HG02623 (cell line): ENCODE data around the gene RDH5.

Experiments used
- ATAC-seq: cut with Tn5 transposase; IDR thresholded peaks from one replicate; pipeline ENCODE4 v1.9.1; 2021; ENCODE audit warnings: moderate library complexity; ENCODE audit not compliant: unreplicated experiment

Gene RDH5, protein sequence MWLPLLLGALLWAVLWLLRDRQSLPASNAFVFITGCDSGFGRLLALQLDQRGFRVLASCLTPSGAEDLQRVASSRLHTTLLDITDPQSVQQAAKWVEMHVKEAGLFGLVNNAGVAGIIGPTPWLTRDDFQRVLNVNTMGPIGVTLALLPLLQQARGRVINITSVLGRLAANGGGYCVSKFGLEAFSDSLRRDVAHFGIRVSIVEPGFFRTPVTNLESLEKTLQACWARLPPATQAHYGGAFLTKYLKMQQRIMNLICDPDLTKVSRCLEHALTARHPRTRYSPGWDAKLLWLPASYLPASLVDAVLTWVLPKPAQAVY

DNA sequence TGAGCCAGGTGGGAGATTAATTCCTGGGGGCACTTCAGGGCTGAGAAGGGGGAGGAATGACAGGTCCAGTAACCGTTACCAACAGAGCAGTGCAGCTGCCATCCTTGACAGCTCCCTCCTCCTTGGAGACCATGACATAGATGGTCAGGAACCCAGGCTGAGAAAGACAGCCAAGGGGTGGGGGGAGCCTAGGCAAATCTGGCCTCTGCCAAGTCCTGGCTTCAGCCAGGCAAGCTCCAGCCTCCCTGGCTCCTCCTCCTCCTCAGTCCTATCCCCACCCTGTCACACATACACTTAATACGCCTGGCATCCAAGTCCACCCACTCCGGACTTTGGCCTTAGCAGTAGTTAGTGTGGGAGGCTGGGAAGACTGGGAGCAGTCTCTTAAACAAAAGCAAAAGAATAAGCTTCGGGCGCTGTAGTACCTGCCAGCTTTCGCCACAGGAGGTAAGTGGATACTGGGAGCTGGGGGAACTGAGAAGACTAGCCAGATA, at the start of gene RDH5:
Gene RDH5, plus strand, starts transcription at position 323 of the 494 bp plus-strand sequence. CDS start 792 bp downstream, outside the sequence.
- no peak for ATAC-seq

DNA sequence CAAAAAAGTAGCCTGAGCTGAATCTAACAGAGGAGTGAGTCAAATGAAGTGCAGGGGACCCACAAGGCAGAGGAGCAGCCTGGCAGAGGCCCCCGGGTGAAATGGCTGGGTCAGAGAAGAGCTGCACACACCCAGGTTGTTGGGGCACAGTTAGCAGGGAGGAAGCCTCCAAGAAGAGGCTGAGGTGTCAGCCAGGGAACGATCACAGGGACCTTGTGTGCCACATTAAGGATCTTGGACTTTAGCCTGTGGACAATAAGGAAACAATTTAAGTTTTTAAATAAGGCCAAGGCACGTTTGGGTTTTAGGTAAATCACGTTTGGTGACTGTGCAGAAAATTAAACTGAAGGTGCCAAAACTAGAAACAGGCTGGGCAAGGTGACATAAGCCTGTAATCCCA, 48.4 kb upstream of the RDH5 start:
- ATAC-seq: no peak

DNA sequence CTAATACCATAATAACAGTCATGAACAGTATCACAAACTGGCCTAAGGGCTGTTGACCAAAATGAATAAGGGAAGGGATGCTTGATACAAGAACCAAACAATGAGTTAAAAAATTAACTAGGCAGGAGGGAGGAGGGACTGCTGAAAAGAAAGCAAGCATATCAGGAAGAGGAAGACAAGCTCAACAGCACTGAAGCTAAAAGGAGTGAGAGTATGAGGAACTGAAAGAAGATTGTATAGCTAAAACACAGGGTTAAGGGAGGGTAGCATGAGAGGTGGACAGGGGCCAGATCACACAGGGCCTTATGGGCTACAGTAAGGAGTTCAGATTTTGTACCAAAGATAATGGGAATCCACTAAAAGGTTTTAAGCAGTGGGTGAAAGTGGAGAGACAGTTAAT, 46.6 kb upstream of the RDH5 start:
- peak; percentile 96 for ATAC-seq

DNA sequence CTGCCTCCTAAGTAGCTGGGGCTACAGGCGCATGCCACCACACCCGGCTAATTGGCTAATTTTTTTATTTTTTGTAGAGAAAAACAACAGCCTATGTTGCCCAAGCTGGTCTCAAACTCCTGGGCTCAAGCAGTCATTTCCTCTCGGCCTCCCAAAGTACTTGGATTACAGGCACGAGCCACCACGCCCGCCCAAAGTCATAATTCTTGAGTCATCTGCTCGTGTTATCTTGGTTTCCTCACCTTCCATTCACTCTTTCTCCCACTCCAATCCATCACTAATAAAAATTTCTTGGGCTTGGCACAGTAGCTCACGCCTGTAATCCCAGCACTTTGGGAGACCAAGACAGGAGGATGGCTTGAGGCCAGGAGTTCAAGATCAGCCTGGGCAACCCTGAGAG, 44.5 kb upstream of the RDH5 start:
- ATAC-seq: no peak

DNA sequence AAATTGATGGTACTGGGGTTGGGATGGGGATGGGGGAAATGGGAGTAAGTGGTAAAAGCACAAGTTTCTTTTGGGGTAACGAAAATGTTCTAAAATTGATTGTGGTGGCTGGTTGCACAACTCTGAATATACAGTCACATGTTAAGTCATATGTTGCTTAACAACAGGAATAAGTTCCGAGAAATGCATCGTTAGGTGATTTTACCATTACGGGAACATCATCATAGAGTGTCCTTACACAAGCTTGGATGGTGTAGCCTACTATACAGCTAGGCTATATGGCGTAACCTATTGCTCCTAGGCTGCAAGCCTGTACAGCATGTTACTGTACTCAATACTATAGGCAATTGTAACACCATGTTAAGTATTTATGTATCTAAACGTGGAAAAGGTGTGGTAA, 43.5 kb upstream of the RDH5 start:
- no peak for ATAC-seq

DNA sequence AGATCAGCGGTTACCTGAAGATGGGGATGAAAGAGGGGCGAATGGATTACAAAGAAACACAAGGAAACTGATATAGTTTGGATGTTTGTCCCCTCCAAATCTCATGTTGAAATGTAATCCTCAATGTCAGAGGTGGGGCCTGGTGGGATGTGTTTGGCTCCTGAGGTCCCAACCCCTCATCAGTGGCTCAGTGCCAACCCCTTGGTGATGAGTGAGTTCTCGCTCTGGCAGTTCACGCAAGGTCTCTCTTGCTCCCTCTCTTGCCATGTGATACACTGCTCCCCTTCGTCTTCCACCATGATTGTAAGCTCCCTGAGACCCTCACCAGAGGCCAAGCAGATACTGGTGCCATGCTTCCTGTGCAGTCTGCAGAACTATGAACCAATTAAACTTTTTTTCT, 40.5 kb upstream of the RDH5 start:
- no peak for ATAC-seq

DNA sequence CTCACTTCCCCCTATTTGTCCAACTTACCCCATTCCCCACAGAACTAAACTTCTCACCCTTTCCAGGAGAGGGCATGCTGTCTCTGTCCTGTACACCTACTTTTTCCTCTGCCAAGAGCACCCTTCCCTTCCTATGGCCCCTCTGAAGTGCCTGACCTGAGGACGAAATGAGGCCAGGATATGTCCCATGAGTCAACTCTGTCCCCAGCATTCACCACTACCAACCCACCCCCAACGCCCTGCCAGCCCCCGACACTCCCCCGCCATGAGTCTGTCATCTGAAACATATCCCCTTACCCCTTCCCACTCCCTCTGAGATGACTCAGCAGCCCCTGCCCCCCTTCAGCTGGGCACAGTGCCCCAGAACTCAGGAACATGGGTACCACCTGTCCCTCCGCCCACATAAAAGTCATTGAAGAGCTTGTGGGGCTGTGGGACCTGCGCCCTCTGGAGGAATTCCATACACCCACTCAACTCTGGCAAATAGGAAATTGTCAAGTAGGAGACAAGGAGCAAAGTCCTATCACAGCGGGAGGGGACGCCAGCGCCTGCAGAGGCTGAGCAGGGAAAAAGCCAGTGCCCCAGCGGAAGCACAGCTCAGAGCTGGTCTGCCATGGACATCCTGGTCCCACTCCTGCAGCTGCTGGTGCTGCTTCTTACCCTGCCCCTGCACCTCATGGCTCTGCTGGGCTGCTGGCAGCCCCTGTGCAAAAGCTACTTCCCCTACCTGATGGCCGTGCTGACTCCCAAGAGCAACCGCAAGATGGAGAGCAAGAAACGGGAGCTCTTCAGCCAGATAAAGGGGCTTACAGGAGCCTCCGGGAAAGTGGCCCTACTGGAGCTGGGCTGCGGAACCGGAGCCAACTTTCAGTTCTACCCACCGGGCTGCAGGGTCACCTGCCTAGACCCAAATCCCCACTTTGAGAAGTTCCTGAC, 38.8 kb upstream of the RDH5 start:
- ATAC-seq: no peak

DNA sequence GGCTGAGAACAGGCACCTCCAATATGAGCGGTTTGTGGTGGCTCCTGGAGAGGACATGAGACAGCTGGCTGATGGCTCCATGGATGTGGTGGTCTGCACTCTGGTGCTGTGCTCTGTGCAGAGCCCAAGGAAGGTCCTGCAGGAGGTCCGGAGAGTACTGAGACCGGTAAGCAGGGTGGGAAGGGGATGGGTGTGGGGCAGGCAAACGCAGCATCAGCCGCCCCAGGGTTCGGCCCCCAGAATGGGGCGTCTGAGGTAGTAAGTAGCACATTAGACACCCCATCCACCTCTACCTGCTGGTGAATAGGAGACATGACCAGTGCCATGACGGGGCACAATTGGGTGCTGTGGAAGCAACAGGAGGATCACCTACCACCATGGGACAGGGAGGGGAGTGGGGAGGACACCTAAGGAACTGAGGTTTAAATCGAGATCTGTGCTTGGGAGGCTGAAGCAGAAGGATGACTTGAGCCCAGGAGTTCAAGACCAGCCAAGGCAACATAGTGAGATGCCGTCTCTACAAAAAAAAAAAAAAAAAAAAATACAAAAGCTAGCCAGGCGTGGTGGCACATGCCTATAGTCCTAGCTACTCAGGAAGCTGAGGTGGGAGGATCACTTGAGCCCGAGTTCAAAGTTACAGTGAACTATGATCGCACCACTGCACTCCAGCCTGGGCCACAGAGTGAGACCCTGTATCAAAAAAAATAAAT, 38.0 kb upstream of the RDH5 start:
- ATAC-seq: no peak

DNA sequence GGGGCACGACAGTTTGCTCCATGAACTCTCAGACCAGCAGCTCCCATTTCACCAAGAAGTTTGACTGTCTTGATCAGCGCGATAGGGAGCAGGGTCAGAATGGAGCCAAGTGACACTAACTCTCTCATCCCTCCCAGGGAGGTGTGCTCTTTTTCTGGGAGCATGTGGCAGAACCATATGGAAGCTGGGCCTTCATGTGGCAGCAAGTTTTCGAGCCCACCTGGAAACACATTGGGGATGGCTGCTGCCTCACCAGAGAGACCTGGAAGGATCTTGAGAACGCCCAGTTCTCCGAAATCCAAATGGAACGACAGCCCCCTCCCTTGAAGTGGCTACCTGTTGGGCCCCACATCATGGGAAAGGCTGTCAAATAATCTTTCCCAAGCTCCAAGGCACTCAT, 36.5 kb upstream of the RDH5 start:
- no peak for ATAC-seq

DNA sequence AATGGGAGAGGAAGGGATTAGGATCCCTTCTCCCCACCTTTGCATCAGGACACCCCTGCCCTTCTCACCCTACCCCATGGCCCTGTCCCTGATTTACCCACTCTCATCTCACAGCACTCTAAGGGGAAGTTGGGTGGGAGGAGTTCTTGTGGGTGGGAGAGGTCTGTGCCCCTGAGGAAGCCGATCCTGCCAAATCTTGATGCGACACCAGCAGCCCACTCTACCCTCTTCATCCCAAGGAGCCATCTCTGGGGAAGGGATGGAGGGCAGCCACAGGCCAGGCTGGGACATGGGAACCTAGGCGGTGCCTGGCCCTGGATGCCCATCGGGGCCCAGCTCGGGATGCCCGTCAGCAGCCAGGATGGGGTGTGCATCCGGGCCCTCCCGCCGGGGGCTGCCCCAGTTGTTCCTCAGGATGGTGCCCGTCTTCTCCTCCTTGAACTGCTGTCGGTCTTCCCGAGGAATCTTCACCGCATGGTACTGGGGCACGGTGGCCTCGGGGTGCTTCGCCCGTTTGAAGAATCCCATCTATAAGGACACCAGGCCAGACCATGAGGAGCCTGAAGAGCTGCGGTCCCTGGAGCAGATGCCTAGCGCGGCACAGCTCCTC, 35.3 kb upstream of the RDH5 start:
- no peak for ATAC-seq

DNA sequence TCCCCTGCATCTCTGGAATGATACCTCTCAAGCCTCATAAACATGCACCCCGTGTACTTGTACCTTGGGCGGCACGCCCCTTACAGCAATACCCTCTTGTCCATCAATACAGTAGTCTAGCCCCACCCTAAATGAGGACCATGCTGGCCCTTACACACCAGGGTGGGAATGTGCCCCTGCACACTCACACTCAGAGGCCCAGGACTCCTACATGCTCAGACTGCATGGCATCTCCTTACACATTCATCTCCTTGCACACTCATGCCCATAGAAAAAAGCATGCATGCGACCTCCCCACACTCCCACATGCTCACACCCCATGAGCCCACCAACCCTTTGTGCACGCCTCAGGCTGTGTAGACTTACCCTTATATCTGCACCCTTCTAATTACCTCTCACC, 34.5 kb upstream of the RDH5 start:
- no peak for ATAC-seq

DNA sequence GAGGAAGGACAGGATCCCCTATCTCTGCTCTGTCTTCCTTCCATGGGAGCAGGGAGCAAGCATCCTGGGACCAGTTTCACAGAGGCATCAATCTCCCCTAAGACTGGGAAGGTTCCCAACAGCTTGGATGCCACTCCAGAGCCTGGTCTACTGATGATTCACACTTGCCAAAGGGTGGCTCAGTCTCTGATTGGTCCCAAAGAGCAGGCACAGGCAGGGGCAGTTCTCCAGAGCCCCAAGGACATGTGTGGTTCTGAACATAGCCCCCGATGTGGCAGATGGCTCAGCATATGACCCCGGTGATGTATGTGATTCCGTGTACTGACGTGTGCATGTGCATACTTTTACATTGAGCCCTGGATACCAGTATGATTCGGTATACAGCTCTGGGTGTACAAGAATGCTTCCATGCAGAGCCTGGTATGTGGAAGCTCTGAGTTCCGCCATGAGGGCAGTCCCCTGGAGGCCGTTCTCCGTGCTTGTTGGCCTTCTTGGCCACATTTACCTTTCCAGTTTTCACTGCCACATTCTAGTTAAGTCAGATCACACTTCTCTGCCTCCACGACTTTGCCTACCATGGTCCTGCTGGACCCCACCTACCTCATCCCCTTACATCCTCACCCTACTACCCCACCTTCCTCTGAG, 33.7 kb upstream of the RDH5 start:
- ATAC-seq: no peak

DNA sequence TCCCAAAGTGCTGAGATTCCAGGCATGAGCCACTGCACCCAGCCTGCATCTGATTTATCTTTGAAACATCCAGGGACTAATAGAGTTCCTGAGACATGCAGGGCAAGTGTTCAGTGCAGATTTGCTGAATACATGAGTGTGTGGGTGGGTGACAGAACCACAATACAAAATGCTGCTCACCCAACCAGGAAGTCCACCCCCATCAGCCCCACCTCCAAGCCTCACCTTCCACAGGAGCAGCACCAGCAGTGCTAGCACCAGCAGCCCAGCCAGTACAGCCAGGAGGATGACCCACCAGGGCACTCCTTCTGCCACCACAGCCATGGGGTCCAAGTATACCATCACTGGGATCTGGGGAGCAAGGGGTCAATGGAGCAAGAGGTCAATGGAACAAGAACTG, 32.4 kb upstream of the RDH5 start:
- ATAC-seq: no peak

DNA sequence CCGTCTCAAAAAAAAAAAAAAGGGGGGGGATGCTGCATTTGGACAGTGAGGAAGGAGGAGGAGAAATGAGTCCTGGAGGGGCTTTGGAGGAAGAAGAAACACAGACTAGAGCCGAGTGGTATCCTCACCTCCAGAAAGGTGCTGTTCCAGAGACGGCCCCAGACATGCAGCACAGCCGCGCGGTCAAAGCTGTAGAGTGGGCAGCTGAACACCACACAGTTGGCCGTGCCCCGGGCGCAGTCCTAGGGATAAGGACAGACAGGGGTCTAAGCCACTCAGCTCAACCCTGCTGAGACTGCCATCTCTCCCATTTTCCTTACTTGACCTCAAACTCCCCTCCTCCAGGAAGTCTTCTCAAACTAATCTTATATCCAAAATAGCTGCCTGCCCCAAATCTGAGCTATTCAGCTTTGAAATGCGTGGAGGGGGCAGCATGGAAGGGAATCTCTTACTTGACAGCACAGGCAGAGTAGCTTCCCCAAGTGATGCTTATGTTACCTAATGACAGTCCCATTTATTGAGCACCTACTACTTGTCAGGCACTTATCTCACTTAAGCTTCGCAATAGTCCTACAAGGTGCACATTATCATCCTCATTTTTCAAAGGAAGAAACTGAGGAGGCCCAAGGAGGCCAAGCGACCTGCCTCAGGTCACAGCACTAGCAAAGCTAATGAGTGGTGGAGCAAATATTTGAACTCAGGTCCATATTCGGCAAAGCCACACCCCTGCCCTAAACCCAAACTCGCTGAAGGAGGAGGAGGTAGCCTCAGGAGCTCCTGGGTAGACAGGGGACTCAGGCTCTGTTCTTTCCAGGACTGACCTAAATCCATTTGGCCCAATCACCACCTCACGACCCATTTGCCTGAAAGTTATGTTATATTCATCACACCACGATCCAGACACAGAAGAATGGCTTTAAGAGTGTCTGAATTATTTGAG, 31.2 kb upstream of the RDH5 start:
- ATAC-seq: no peak

DNA sequence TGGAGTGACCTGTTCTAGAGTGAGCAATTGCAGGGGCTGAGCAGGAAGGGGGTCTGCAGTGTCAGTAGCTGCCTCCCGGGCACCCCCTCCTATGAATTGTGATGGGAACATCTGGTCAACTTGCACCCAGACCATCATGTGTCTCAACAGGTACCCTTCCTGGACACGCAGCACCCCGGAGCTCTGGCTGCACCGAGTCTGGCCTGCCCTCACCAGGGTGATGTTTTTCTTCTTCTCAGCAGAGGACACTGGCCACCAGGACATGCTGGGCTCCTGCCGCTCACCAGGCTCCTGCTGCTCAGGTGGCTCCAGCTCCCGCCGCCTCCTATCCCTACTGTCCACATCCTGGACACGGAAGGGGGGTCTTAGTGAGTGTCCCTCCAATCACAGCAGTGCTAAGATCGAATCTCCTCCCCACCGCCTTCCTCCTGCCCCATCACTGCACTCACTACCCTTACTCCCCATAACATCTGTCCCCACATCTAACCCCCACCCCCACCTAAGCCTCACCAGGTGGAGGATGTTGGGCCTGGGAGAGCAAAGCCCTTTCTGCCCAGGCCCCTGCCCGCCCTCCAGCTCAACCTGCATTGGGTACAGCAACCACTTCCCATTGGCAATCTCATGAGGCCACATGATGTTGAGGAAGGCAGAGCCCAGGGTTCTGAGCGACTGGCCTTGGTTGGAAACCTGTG, 27.4 kb upstream of the RDH5 start:
- ATAC-seq: no peak

DNA sequence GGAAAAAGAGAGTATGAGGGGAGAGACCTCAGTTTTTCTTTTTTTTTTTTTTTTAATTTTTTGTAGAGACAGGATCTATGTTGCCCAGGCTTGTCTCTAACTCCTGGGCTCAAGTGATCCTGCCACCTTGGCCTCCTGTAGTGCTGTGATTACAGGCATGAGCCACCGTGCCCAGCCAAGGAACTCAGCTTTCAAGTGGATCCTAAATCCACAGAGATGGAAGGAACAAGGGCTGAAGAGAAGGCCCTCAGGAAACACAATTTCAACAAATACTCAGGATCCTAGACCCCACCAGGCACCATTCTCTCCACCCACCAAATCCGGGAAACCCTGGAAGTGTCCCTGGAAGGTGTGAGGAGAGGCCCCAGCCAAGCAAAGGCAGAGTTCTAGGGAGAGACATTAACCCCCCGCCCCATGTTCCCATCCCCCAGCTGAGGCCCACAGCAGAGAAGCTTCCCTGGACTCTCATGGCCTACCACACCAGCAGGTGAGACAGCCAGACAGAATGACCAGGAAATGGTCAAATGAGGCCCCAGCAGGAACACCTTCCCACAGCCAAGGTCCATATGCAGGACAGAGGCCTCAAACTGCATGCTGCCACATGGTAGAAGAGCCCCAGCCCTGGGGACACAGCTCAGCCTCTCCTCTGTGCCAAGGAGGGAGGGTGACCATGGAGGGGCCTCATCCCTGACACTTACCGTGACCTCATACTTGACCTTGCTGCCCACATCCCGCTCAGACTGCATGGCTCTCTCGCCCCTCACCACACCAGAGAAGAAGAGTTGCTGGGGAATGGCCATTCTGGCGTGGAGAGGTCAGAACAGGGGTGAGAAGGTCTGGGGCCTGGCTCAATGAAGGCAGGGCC, 26.6 kb upstream of the RDH5 start:
- no peak for ATAC-seq

DNA sequence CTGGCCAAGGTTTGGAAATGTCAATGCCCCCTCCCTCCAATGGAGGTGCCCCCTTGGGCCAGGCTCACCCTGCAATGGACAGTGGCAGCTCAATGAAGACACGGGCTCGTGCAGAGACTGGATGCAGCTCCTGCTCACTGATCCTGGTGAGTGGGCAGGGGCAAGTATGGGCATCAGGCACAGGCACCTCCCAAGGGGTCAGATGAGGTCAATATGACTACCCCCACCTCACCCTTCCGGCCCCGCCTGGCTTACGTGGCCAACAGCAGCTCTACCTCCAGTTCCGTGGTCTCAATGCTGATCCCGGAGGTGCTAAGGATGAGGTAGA, 26.0 kb upstream of the RDH5 start:
- no peak for ATAC-seq

DNA sequence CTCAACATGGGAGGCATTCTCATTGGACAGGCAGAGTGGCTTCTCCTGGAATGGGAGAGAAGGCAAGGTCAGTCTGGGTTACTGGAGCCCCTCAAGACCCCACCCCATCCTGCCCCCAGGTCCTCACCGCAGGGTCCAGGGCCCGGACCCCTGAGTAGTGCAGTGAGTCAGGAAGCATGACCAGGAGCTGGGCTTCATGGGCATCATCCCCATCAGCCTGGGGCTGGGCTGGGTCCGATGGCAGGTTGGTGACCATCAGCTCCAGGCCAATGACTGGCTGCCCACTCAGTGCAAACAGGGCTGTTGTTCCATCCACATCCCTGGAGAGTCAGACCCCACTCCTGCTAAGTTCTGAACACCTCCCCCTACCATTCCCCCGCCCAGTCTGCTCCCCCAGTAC, 25.5 kb upstream of the RDH5 start:
- ATAC-seq: no peak
